HG02852 (cell line): ENCODE measurements around the gene XCR1.
"Not testable (repeated sequence)": the region's sequence is repeated elsewhere in the genome, so short reads cannot be mapped to it uniquely, and the experiment has no call there.

Experiments used
- ATAC-seq: cut with Tn5 transposase; IDR thresholded peaks from one replicate; pipeline ENCODE4 v1.9.1; 2021; ENCODE audit warnings: mild to moderate bottlenecking, moderate library complexity; ENCODE audit not compliant: unreplicated experiment

XCR1 gene, protein sequence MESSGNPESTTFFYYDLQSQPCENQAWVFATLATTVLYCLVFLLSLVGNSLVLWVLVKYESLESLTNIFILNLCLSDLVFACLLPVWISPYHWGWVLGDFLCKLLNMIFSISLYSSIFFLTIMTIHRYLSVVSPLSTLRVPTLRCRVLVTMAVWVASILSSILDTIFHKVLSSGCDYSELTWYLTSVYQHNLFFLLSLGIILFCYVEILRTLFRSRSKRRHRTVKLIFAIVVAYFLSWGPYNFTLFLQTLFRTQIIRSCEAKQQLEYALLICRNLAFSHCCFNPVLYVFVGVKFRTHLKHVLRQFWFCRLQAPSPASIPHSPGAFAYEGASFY

DNA sequence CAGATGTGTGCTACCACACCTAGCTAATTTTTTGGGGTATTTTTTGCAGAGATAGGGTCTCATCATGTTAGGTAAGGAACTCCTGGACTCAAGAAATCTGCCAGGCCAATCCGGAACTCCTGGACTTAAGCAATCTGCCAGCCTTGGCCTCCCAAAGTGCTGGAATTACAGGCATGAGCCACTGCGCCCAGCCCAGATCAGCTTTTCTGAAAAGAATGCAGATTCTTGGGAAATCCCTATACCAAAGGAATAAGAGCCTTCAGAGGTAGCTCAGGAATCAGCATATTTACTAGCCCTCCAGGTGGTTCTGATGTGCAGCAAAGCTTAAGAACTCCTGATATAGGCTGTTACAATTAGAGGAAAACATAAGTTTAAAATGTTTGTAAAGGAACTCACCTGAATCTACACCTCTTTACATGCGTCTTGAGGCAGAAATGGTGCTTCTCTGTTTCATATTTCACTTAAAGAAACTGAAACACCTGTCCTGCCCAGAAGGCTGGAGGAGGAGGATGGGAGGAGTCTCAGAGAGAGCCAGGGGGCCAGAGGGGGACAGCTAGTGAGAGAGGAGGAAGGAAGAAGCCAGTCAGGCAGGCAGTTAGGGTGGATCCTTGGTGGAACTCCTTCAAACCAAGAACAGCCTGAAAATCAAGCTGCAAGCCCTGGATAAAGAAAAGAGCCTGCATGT is at the start of gene XCR1:
TSS of gene XCR1 (minus strand) at position 463 of the 685 bp plus-strand sequence. CDS start 5,536 bp downstream, outside the sequence.
- no peak for ATAC-seq

DNA sequence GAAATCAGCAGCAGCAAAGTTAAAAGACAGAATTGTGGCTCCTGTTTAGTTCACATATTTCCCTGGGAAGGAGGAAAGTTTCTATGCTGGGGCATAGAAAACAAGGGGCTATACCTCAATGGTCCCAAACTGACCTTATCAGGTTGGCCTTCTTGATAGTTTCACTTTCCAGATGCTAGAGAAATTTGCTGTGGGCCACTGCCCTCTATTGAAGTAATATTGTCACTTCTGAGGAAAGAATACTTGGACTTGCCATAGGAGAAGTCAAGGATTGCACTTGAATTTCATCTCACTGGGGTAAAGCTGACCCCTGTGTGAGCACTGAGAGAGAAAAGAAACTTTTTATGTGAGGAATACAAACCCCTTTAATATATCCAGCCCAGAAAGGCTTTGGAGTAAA is 49.3 kb upstream of the XCR1 start:
- ATAC-seq: no peak

DNA sequence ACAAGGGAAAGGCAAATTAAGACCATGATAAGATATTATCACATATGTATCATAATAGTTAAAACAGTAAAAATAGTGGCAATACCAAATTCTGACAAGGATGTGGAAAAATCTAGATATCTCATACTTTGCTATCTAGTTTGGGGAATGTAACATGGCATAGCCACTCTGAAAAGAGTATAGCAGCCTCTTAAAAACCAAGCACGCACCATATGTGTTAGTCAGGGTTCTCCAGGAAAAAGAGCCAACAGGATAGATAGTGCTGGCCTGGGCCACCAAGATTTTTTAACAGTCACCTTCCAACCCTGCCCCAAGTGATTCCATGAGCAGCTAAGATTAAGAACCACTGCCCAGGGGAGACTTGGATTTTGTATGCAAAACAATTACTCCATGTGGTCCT is 48.5 kb upstream of the XCR1 start:
- no peak for ATAC-seq

DNA sequence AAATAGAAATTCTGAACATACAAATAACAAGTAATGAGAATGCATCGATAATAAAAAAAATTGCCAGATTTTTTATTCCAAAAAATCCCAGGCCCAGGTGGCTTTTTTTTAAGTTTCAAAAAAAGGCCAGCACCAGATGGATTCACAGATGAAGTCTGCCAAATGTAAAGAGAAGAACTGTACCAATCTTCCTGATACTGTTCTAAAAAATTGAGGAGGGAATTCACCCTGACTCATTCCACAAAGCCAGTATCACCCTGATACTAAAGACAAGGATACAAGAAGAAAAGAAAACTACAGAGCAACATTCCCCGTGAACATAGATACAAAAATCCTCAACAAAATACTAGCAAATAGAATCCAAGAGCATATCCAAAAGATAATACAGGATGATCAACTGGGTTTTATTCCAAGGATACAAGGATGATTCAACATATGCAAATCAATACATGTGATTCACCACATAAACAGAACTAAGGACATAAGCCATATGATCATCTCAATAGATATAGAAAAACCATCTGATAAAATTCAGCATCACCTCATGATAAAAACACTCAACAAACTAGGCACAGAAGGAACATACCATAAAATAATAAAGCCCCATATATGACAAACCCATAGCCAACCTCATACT is 44.1 kb upstream of the XCR1 start:
- no peak for ATAC-seq

DNA sequence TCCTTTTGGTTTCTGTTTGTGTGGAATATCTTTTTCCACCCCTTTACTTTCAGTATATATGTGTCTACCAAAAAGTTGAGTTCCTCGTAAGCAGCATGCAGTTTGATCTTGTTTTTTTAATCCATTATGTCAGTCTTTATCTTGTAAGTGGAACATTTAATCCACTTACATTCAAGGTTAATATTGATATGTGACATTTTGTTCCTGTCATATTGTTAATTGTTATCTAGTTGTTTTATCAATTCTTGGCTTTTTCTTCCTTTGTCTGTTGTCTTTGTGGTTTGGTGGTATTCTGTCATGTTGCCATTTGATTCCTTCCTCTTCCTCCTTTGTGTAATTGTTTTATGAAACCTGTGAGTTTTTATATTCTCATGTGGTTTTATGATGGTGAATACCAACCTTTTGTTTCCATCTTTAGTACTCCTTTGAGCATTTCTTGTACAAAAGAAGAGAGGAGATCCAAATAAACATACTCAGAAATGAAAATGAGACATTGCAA is 43.4 kb upstream of the XCR1 start:
- no peak for ATAC-seq

DNA sequence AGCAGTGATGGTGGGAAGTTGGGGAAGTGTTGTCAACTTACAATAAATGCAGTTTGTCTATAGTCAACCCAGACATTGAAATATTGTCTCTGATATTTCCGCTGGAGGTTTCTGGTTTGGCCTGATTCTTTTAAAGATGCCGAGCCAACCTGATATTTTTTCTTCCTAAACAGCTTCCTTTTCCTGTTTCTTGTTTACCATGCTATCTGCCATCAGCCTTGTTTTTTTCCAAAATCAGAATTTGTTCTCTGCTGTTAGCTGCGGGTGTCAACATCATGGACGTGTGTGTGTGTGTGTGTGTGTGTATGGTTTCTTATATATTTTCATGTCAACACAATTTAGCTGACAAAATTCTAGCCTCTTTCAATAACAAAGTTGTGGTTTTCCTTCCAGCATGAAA is 41.2 kb upstream of the XCR1 start:
- no peak for ATAC-seq

DNA sequence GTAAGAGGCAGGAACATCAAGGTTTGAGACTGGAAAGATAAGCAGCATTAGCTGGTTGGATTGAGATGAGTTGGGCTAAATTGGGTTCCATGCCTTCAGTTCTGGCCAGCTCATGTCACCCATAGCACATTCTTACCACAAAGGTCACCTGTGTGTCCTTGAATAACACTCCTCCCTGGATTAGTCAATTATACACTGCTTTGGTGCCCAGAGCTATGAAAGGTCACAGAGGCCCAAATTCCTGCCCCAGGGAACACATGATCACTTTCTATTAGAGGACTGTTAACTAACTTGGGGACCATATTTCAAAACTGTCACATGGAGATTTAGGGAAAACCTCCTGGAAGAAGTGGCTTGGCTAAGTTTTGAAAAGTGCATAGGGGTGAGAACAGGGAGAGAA is 40.1 kb upstream of the XCR1 start:
- ATAC-seq: no peak

DNA sequence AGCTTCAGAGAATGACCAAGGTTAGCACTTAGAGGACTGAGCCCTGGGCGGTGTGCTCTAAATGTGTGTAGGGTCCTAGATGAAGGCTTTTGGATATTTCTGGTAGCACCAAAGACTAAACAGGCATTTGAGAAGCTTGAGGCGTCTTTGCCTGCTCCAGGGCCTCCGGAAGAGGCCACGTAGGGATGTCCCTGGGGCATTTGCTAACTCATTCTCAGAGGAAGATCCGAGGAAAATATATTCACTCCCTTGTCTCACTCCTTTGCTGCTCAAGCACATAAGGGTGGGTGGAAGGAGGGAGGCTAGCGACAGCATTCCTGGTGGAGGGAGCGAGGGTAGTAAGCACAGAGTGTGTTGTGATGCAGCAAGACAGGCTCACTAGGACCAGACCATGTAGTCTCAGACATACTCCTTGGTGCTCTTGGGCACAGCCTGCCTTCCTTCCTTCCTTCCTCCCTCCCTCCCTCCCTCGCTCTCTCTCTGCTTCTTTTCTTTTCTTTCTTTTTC is 38.5 kb upstream of the XCR1 start:
- no peak for ATAC-seq

DNA sequence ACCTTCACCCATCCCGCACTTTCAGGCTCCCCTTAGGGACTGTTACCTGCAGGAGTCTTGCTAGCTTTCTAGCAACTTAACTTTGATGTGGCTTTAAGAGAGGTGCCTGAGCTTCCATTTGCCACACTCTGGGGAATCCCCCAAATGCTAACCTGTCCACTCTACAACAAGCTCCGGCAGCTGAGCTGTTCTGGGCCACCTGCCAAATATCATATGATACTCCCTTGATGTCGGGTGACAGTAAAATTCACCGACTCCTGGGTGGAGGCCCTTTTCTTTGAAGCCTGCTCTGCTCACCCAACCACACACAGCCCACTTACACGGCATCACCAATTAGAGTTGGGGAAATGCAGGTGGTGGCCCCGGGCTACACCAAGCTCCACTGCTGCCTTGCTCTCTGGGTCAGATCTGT is 38.0 kb upstream of the XCR1 start:
- peak; percentile 80 for ATAC-seq

DNA sequence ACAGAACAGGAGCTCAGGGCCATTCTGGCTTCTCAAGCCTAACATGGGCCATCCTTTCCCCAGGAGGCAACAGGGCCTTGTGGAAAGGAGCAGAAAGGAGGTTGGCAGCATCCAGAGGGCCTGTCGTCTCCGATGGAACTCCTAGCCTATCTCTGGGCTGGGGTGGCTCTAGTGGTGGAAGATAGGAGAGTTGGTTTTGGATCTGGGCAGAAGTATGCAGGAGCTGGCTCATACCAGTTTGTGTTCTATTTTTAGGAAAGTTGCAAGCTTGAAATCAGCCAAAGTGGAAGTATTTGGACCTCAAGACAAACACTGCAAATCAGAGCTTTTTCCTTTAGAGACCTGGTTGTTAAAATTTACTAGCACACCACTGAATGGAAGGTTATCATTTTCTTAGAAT is 35.4 kb upstream of the XCR1 start:
- no peak for ATAC-seq

DNA sequence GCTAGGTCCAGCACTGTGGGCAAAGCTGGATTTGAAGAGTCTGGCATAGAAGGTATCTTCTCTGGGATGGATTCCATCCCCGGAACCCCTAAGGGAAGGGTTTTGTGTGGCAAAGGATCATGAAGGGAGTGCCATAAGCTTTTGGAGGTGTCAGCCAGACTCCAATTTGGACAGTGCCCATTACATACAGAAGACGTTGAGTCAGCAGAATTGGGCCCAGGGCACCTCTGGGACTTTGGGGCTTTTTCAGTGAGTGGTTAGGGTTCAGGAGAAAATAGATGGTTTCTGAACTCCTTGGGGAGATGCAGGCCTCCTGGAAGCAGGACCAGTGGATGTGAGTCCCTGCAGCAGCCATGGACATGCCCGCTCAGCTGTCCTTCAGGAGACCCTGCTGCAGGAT is 34.6 kb upstream of the XCR1 start:
- ATAC-seq: no peak

DNA sequence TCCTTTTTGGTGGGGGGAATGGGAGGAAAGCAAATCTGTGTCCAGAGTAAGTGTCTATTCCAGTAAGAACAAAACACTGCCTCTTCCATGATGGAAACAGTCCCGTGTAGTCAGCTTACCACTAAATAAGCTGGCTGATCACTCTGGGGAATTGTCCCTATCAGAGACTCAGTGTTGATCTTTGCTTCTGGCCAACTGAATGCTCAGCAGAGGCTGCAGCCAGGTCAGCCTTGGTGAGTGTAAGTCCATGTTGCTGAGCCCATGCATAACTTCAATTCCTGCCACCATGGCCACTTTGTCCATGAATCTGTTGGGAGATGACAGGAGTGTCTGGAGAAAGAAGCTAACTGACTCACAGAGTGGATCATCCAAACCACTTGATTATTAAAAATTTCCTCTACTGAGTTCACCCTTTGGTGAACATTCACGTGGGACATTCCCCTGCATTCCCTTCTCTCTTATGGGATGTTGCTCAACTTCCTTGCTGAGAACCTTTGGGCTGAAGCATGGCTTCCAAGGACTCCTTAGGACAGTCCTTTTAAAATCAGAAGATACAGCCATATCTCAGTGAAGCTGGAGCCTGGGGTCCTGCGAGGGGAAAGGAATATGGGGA is 33.9 kb upstream of the XCR1 start:
- ATAC-seq: no peak

DNA sequence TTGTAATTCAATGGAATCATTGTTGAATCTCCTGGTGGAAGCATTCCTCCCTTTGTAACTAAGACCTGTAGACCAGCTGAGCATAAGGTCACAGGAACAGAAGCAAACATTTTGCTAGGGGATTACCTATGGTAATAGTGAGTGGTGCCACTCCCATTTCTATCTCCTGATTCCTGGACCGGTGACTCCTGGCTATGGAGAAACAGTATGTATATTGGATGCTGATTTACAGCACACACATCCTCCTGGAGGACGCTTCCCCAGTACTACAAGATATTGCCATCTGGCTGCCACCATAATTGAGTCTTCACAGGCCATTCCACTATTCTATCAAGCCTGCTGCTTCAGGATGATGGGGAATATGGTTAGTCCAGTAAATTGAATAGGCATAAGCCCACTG is 33.3 kb upstream of the XCR1 start:
- ATAC-seq: no peak

DNA sequence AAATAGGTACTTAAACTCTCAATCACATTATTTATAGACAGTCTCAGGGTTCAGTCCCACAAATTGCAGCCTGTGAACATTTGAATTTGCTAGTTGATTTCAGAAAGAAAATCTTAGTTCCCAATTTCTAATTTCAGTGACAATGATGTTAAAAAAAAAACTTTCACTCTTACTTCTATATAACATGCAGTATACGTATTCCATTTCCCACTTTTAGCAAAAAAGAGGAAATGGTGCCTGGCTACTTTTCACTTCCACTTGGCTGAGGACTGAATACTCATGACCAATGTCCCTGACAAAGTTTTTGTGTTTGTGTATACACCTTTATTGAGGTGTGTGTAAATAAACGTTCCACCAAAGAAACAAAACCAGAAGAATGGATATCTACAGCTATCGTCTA is 32.1 kb upstream of the XCR1 start:
- peak; percentile 40 for ATAC-seq

DNA sequence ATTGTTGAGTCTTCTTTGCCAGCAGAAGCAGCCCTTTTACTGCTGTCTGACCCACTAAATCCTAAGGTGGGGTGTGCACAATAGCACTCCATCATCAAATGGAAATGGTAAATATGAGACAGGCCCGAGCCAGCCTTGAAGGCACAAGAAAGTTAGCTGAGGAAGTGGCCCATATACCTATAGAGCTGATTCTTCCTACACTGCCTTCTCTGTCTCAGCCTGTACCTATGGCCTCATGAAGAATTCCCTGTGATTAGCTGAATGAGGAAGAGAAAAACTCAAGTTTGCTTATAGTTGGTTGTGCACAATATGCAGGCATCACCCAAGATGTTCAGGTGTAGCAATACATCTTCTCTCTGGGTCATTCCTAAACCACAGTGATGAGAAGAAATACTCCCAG is 31.7 kb upstream of the XCR1 start:
- ATAC-seq: no peak

DNA sequence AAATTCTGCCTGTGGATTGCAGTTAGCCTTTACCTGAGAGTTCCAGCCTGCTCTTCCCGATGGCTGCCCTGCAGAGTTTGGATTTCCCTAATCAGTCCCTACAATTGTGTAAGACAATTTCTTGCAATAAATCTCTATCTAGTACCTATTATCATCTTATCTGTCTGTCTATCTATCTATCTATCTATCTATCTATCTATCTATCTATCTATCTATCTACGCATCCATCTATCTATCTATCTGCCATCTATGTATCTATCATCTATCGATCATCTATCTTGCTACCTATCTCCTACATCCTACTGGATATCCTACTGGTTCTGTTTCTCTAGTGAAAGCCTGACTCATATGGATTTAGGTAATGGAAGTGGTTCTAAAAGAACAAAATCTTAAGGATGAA is 30.4 kb upstream of the XCR1 start:
- no peak for ATAC-seq

DNA sequence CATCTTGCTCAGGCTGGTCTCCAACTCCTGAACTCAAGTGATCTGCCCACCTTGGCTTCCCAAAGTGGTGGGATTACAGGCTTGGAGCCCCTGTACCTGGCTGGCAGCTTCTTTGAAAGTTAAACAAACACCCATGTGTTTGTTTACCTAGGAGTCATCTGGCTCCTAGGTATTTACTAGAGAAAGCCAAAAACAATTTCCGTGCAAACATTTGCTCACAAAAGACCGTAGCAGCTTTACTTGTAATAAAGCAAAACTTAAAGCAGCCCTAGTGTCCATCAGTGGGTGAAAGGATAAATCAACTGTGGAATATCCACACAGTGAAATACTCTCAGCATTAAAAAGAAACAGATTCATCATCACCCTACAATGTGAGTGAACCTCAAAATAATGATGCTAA is 29.4 kb upstream of the XCR1 start:
- ATAC-seq: no peak

DNA sequence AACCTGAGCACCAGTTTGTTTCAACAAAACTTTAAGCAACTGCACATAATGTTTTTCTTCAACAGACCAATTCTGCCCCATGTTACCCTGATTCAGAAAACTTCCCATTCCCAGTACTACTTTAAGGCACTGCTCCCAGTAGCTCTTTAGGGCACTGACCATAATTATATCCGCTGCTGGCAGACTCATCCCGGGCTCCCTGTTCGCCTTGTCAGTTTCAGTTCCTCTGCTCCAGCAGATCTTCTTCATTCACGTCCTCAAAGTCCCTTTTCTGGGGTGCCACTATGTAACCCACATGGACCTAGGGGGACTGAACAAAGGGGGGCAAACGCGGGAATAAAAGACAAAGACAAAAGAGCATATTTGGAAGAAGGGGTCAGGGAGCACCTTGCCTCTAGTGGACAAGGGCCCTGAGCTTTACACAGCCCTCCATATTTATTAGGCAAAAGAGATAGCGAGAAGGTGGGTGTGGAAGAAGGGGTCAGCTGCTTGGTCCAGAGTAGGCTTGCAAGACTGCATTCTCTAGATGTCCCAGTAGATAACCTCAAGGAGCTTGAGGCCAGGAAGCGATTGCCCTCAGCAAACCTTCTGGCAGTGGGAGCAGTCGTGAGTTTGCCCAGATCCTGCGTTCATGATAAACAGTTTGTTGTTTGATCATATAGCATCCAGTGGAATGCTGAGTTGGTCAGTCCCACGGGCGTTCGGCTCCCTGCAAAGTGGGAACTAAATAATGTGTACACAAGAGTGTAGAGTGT is 26.7 kb upstream of the XCR1 start:
- ATAC-seq: not testable (repeated sequence)

DNA sequence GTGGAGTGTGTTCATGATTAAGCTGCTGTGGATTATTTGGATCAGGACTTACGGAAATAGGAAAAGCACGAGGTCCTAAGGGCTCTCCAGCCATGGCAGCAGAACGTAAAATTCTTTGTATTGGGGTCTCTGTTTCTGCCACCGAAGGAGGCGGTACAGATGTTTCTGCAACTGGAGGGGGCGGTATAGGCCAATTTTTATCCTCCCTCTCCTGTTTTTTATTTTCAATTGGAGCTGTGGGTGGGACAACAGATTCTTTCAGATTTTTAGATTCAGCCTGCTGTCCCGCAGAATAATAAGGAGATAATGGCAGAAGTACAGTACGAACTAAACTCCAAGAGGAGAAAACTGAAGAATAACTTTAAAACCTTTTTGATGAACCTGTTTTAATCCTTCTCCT is 26.0 kb upstream of the XCR1 start:
- ATAC-seq: not testable (repeated sequence)

DNA sequence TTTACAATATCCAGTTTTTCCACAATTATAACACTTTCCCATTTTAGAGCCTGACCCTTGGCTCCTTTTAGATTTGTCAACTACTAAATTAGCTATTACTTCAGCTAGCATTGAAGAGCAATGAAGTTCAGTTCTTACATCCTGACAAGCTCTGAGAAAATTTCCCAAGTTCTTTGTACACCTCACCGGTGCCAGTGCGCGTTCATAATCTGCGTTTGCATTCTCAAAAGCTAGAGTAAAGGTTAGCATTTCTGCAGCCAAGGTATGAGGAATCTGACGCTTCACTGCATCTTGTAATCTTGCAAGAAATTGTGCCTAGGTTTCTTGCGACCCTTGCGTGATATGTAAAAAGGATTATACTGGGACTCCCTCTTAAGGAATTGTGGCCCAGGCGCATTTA is 25.2 kb upstream of the XCR1 start:
- no peak for ATAC-seq

DNA sequence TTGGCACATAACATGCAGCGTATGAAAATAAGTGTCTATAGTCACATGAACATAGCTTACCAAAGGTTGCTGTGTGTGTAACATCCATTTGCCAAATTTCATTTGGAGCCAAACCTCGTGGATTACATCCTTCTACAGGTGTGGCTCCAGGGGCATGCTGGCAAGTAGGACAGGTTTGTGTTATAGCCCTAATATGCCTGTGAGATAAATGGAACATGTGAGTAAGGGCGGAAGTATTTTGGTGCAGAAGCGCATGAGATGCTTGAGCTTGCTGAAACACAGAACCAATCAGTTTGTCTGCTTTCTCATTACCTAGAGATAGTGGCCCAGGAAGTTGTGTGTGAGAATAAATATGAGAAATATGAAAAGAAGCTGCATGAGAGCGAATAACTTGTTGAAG is 21.8 kb upstream of the XCR1 start:
- no peak for ATAC-seq
